ENCODE measurements around the gene SPOCK1. TPM values are rescaled to one million over a fixed set of nuclear protein-coding genes. Genes with fewer than 3 reads are reported as not detected.

The SPOCK1 gene
- total and polyA plus RNA-seq, 2 donors (not counting 3 experiments of a cell fraction or from before 2014, with no cell fraction given) = 144 to 280 TPM

DNA sequence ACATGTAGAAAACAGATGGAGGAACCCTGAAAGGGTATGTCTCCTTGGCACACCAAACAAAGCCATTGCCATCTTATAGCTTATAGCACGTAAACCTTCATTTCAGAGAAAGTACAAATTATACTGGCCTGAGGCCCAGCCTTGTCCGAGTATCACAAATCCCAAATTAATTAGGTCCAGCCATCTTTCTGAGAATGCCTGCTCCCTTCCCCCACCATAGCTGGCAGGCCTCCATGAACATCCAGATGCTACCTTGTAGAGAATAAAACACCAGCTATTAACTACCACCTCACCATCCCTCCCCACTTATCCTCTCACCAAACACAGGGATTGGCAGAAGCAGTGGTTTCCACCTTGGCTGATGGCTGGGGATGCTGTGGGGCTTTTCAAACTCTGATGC lies 224.0 kb downstream of the SPOCK1 start:
- FAIRE-seq (no peak), DNase-seq (ENCODE audit: low read depth, low spot score) (no peak)
- no peaks in the 10 kb centered on the region for H3K36me3 ChIP-seq (ENCODE audit: control insufficient read depth in 2 of 2, extremely low read depth in 1 of 2, insufficient read depth in 2 of 2, low read length in 2 of 2)
- intact Hi-C loops (cut with micrococcal nuclease) (no loop called here), dilution Hi-C loops (cut with MboI; ENCODE audit: extremely low pct_ligation_motif_present, low sequenced_read_pairs) (no loop called here)
- no TSS peak for BruUV-seq (replicated peaks)
- H3K4me3 ChIP-seq (replicated peaks in 1 of 3; ENCODE audit: insufficient read depth in 1 of 3, low read depth in 1 of 3, low read length in 3 of 3) = no peak overlapping the region
- H3K79me2 ChIP-seq (ENCODE audit: control insufficient read depth, insufficient read depth, low read length) = peaks cover 34% of the 10 kb centered on the region
- H3K9me3 ChIP-seq (replicated peaks; ENCODE audit: control insufficient read depth, insufficient read depth, low read length) = no peaks in the 10 kb centered on the region
- H3K4me1 ChIP-seq (ENCODE audit: control insufficient read depth, extremely low read depth, insufficient read depth, low read length) = no peaks in the 10 kb centered on the region
- ChIA-PET POLR2A (no interaction called here), CTCF (interaction anchor here (1.1 kb wide), 1 partner anchor 32 kb away, joined by 3 read pairs; no protein-coding TSS in a partner anchor)
- H3K27ac ChIP-seq (ENCODE audit: insufficient read depth, low read depth, low read length) = no peak overlapping the region
- H3K9ac ChIP-seq (replicated peaks; ENCODE audit: extremely low read depth, insufficient read depth, low read length) = no peak overlapping the region
- no peak overlapping the region for H2AFZ ChIP-seq (ENCODE audit: low read depth, low read length)
- no peaks in the 10 kb centered on the region for H4K20me1 ChIP-seq (replicated peaks; ENCODE audit: control insufficient read depth, extremely low read depth, insufficient read depth, low read length)
- TF ChIP-seq MYC (IDR thresholded peaks at IDR 0.05; ENCODE audit: low read depth, low read length) (no peak), POLR2A (IDR thresholded peaks at IDR 0.05; ENCODE audit: low read depth, low read length) (no peak), EZH2 (IDR thresholded peaks at IDR 0.05; ENCODE audit: borderline replicate concordance, low read depth, low read length, severe bottlenecking) (no peak), FOS (IDR thresholded peaks at IDR 0.05; ENCODE audit: borderline replicate concordance, insufficient read depth, low read length) (no peak)
- TF ChIP-seq, protein P1, sequence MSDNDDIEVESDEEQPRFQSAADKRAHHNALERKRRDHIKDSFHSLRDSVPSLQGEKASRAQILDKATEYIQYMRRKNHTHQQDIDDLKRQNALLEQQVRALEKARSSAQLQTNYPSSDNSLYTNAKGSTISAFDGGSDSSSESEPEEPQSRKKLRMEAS (IDR thresholded peaks at IDR 0.05; ENCODE audit: insufficient read depth, insufficient read length) = no peak
- no peak overlapping the region for H3K4me2 ChIP-seq (ENCODE audit: insufficient read depth, low read length)
- no peaks in the 10 kb centered on the region for H3K9me1 ChIP-seq (replicated peaks; ENCODE audit: control insufficient read depth, extremely low read depth, insufficient read depth, low read length)
- H3K27me3 ChIP-seq (ENCODE audit: control insufficient read depth in 2 of 2, insufficient read depth in 2 of 2, low read length in 2 of 2) = no peaks in the 10 kb centered on the region

DNA sequence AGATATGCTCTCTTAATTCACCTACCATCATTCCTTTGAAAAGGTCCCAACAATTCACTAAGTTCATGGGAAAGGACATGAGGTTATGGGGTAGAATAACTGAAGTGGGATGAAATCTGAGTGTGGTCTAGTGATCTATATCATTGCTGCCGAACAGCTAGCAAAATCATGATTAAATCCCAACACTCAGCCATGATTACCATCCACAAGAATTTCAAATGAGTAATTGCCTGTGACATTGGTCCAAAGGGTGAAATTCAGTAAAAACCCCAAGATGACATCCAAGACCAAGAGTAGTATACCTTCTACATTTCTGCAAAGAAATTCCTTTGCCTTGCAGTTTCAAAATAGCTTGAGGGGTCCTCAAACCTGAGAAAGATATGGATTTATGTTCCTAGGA lies 225.6 kb downstream of the SPOCK1 start:
- H3K4me2 ChIP-seq (ENCODE audit: insufficient read depth, low read length) = no peak overlapping the region
- ChIA-PET CTCF (no interaction called here), POLR2A (no interaction called here)
- TF ChIP-seq POLR2A (IDR thresholded peaks at IDR 0.05; ENCODE audit: low read depth, low read length) = no peak
- TF ChIP-seq, protein P1 (IDR thresholded peaks at IDR 0.05; ENCODE audit: insufficient read depth, insufficient read length) = no peak
- TF ChIP-seq, protein P2, sequence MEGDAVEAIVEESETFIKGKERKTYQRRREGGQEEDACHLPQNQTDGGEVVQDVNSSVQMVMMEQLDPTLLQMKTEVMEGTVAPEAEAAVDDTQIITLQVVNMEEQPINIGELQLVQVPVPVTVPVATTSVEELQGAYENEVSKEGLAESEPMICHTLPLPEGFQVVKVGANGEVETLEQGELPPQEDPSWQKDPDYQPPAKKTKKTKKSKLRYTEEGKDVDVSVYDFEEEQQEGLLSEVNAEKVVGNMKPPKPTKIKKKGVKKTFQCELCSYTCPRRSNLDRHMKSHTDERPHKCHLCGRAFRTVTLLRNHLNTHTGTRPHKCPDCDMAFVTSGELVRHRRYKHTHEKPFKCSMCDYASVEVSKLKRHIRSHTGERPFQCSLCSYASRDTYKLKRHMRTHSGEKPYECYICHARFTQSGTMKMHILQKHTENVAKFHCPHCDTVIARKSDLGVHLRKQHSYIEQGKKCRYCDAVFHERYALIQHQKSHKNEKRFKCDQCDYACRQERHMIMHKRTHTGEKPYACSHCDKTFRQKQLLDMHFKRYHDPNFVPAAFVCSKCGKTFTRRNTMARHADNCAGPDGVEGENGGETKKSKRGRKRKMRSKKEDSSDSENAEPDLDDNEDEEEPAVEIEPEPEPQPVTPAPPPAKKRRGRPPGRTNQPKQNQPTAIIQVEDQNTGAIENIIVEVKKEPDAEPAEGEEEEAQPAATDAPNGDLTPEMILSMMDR (IDR thresholded peaks at IDR 0.05; ENCODE audit: extremely low read depth in 1 of 2, insufficient read depth in 1 of 2, low read depth in 1 of 2, low read length in 2 of 2) = no peak
- no peak for TF ChIP-seq EZH2 (IDR thresholded peaks at IDR 0.05; ENCODE audit: borderline replicate concordance, low read depth, low read length, severe bottlenecking)
- TF ChIP-seq POLR2AphosphoS5 (IDR thresholded peaks at IDR 0.05; ENCODE audit: insufficient read depth, low read depth, low read length) = no peak
- TF ChIP-seq GATA2 (IDR thresholded peaks at IDR 0.05; ENCODE audit: insufficient read depth, insufficient read length, low read depth, low read length) = no peak
- no peak for TF ChIP-seq JUN (IDR thresholded peaks at IDR 0.05; ENCODE audit: borderline replicate concordance, insufficient read depth, insufficient read length, low read depth)
- TF ChIP-seq MYC (IDR thresholded peaks at IDR 0.05; ENCODE audit: low read depth, low read length) = no peak
- TF ChIP-seq FOS (IDR thresholded peaks at IDR 0.05; ENCODE audit: borderline replicate concordance, insufficient read depth, low read length) = no peak
- no peak for DNase-seq (ENCODE audit: low read depth, low spot score)
- no peaks in the 10 kb centered on the region for H3K4me1 ChIP-seq (ENCODE audit: control insufficient read depth, extremely low read depth, insufficient read depth, low read length)
- no TSS peak for BruUV-seq (replicated peaks)
- H3K9me1 ChIP-seq (replicated peaks; ENCODE audit: control insufficient read depth, extremely low read depth, insufficient read depth, low read length) = no peaks in the 10 kb centered on the region
- H3K9ac ChIP-seq (replicated peaks; ENCODE audit: extremely low read depth, insufficient read depth, low read length) = no peak overlapping the region
- peaks cover 29% of the 10 kb centered on the region for H3K79me2 ChIP-seq (ENCODE audit: control insufficient read depth, insufficient read depth, low read length)
- no peak overlapping the region for H2AFZ ChIP-seq (ENCODE audit: low read depth, low read length)
- dilution Hi-C loops (cut with MboI; ENCODE audit: extremely low pct_ligation_motif_present, low sequenced_read_pairs) (no loop called here), intact Hi-C loops (cut with micrococcal nuclease) (no loop called here)
- FAIRE-seq = no peak
- no peaks in the 10 kb centered on the region for H3K27me3 ChIP-seq (ENCODE audit: control insufficient read depth in 2 of 2, insufficient read depth in 2 of 2, low read length in 2 of 2)
- no peak overlapping the region for H3K27ac ChIP-seq (ENCODE audit: insufficient read depth, low read depth, low read length)
- no peaks in the 10 kb centered on the region for H3K36me3 ChIP-seq (ENCODE audit: control insufficient read depth in 2 of 2, extremely low read depth in 1 of 2, insufficient read depth in 2 of 2, low read length in 2 of 2)
- no peak overlapping the region for H3K4me3 ChIP-seq (replicated peaks in 1 of 3; ENCODE audit: insufficient read depth in 1 of 3, low read depth in 1 of 3, low read length in 3 of 3)
- H4K20me1 ChIP-seq (replicated peaks; ENCODE audit: control insufficient read depth, extremely low read depth, insufficient read depth, low read length) = no peaks in the 10 kb centered on the region
- H3K9me3 ChIP-seq (replicated peaks; ENCODE audit: control insufficient read depth, insufficient read depth, low read length) = no peaks in the 10 kb centered on the region

Measured in endothelial cell of umbilical vein (primary cell).